ENCODE measurements around the gene METTL17. TPM values are rescaled to one million over a fixed set of nuclear protein-coding genes. Genes with fewer than 3 reads are reported as not detected.

METTL17 gene
- total and polyA plus RNA-seq, 5 donors from 2014 or later: 37.3 to 75.9 (median 46.0) TPM

- Histone ChIP-seq H3K4me3 (ENCODE audit: low read depth, low read length) (no peak overlapping the region), H3K9me3 (ENCODE audit: control insufficient read depth in 2 of 2, low read length in 2 of 2) (no peaks in the 10 kb centered on the region), H3K4me1 (ENCODE audit: control insufficient read depth, insufficient read depth, low read length, poor library complexity, severe bottlenecking) (peaks cover 4% of the 10 kb centered on the region), H3K27me3 (ENCODE audit: control insufficient read depth, insufficient read depth, low read length) (peaks cover 12% of the 10 kb centered on the region), H3K27ac (ENCODE audit: insufficient read depth, low read length, poor library complexity, severe bottlenecking) (no peak overlapping the region), H3K36me3 (ENCODE audit: control insufficient read depth, insufficient read depth, low read length) (no peaks in the 10 kb centered on the region)
- Mint-ChIP-seq H3K9me3 (peaks cover 0 to 1% (median 0%) of the 10 kb centered on the region in 7 donors), H3K27ac (no peak overlapping the region), H3K27me3 (peaks cover 28% of the 10 kb centered on the region), H3K4me3 (no peak overlapping the region), H3K4me1 (peaks cover 0 to 8% (median 3%) of the 10 kb centered on the region in 4 donors), H3K36me3 (no peaks in the 10 kb centered on the region)
- ATAC-seq (ENCODE audit: low read depth in 2 of 2) (no peak), DNase-seq (no peak)
These were observed 53.1 kb downstream of the METTL17 start for GRCh38 chr14:21042918-21043317.

GRCh38 chr14:21043387-21043973, 53.7 kb downstream of the METTL17 start:
- Mint-ChIP-seq H3K9me3 (peaks cover 0 to 1% (median 0%) of the 10 kb centered on the region in 7 donors), H3K4me3 (no peak overlapping the region), H3K27ac (no peak overlapping the region), H3K27me3 (peaks cover 31% of the 10 kb centered on the region), H3K4me1 (peaks cover 0 to 8% (median 3%) of the 10 kb centered on the region in 4 donors), H3K36me3 (no peaks in the 10 kb centered on the region)
- DNase-seq (no peak), ATAC-seq (ENCODE audit: low read depth in 2 of 2) (no peak)
- Histone ChIP-seq H3K9me3 (ENCODE audit: control insufficient read depth in 2 of 2, low read length in 2 of 2) (no peaks in the 10 kb centered on the region), H3K4me3 (ENCODE audit: low read depth, low read length) (no peak overlapping the region), H3K4me1 (ENCODE audit: control insufficient read depth, insufficient read depth, low read length, poor library complexity, severe bottlenecking) (peaks cover 4% of the 10 kb centered on the region), H3K27me3 (ENCODE audit: control insufficient read depth, insufficient read depth, low read length) (peaks cover 13% of the 10 kb centered on the region), H3K27ac (ENCODE audit: insufficient read depth, low read length, poor library complexity, severe bottlenecking) (no peak overlapping the region), H3K36me3 (ENCODE audit: control insufficient read depth, insufficient read depth, low read length) (no peaks in the 10 kb centered on the region)

- Mint-ChIP-seq H3K27ac (no peak overlapping the region), H3K36me3 (no peaks in the 10 kb centered on the region), H3K4me1 (peaks cover 0 to 8% (median 3%) of the 10 kb centered on the region in 4 donors), H3K9me3 (peaks cover 0 to 1% (median 0%) of the 10 kb centered on the region in 7 donors), H3K4me3 (peak overlapping the region in 1 of 4 donors; percentile 21), H3K27me3 (peaks cover 32% of the 10 kb centered on the region)
- Histone ChIP-seq H3K27me3 (ENCODE audit: control insufficient read depth, insufficient read depth, low read length) (peaks cover 13% of the 10 kb centered on the region), H3K4me1 (ENCODE audit: control insufficient read depth, insufficient read depth, low read length, poor library complexity, severe bottlenecking) (peaks cover 4% of the 10 kb centered on the region), H3K27ac (ENCODE audit: insufficient read depth, low read length, poor library complexity, severe bottlenecking) (no peak overlapping the region), H3K36me3 (ENCODE audit: control insufficient read depth, insufficient read depth, low read length) (no peaks in the 10 kb centered on the region), H3K4me3 (ENCODE audit: low read depth, low read length) (no peak overlapping the region), H3K9me3 (ENCODE audit: control insufficient read depth in 2 of 2, low read length in 2 of 2) (no peaks in the 10 kb centered on the region)
- ATAC-seq (ENCODE audit: low read depth in 2 of 2) (no peak), DNase-seq (no peak)
These were observed 54.3 kb downstream of the METTL17 start for GRCh38 chr14:21043974-21044618.

Other genes starting within 250 kb of the METTL17 start
- not detected for gene EDDM3A, start 244.1 kb upstream of the METTL17 start, total RNA-seq
- not detected for gene EDDM3A, start 244.1 kb upstream of the METTL17 start, polyA plus RNA-seq
- gene EDDM3B, start 221.6 kb upstream of the METTL17 start, total RNA-seq: not detected
- gene EDDM3B, start 221.6 kb upstream of the METTL17 start, polyA plus RNA-seq: not detected
- gene RNASE6, start 208.7 kb upstream of the METTL17 start, total RNA-seq: 1.3 TPM
- 1 to 10 TPM in 2 of 4 donors, under 1 TPM in 2; 0.24 to 6.3 (median 0.95) TPM for gene RNASE6, start 208.7 kb upstream of the METTL17 start, polyA plus RNA-seq
- gene RNASE1, start 187.1 kb upstream of the METTL17 start, total RNA-seq: not detected
- not detected for gene RNASE1, start 187.1 kb upstream of the METTL17 start, polyA plus RNA-seq
- gene RNASE3, start 98.6 kb upstream of the METTL17 start, total RNA-seq: not detected
- gene RNASE3, start 98.6 kb upstream of the METTL17 start, polyA plus RNA-seq: not detected
- gene RNASE2, start 34.5 kb upstream of the METTL17 start, total RNA-seq: not detected
- gene RNASE2, start 34.5 kb upstream of the METTL17 start, polyA plus RNA-seq: under 1 TPM in 2 of 4 donors, not detected in 2; 0.29 to 0.70 TPM
- not detected for gene SLC39A2, start 9.3 kb downstream of the METTL17 start, total RNA-seq
- gene SLC39A2, start 9.3 kb downstream of the METTL17 start, polyA plus RNA-seq: not detected
- gene NDRG2, start 35.1 kb downstream of the METTL17 start, total RNA-seq: 15.7 TPM
- gene NDRG2, start 35.1 kb downstream of the METTL17 start, polyA plus RNA-seq: 10 to 100 TPM; 13.3 to 19.6 (median 18.0) TPM
- gene TPPP2, start 40.2 kb downstream of the METTL17 start, total RNA-seq: not detected
- not detected for gene TPPP2, start 40.2 kb downstream of the METTL17 start, polyA plus RNA-seq
- not detected for gene RNASE13, start 44.8 kb downstream of the METTL17 start, total RNA-seq
- not detected for gene RNASE13, start 44.8 kb downstream of the METTL17 start, polyA plus RNA-seq
- not detected for gene RNASE7, start 52.4 kb downstream of the METTL17 start, total RNA-seq
- gene RNASE7, start 52.4 kb downstream of the METTL17 start, polyA plus RNA-seq: not detected
- not detected for gene RNASE8, start 67.8 kb downstream of the METTL17 start, total RNA-seq
- not detected for gene RNASE8, start 67.8 kb downstream of the METTL17 start, polyA plus RNA-seq
- 7.4 TPM for gene ARHGEF40, start 80.3 kb downstream of the METTL17 start, total RNA-seq
- under 1 TPM in 2 of 4 donors, not detected in 2; 0.07 to 0.64 TPM for gene ARHGEF40, start 80.3 kb downstream of the METTL17 start, polyA plus RNA-seq
- gene ZNF219, start 108.7 kb downstream of the METTL17 start, total RNA-seq: 5.0 TPM
- 1 to 10 TPM; 1.1 to 1.9 (median 1.3) TPM for gene ZNF219, start 108.7 kb downstream of the METTL17 start, polyA plus RNA-seq
- gene TMEM253, start 111.1 kb downstream of the METTL17 start, total RNA-seq: not detected
- not detected for gene TMEM253, start 111.1 kb downstream of the METTL17 start, polyA plus RNA-seq
- not detected for gene OR5AU1, start 166.1 kb downstream of the METTL17 start, total RNA-seq
- not detected for gene OR5AU1, start 166.1 kb downstream of the METTL17 start, polyA plus RNA-seq

Measured in CD4-positive, CD25-positive, alpha-beta regulatory T cell (primary cell).